SJCRH30 (cell line): ENCODE data around the gene CLEC2B. TPM values are rescaled to one million over a fixed set of nuclear protein-coding genes. Genes with fewer than 3 reads are reported as not detected.

Experiments
- DNase-seq, 2 experiments: peaks; one replicate each; pipeline ENCODE4 v3.0.0-alpha.2; 2015 to 2020
- H3K27ac ChIP-seq: fragments of 250-450 bp; sonication (Bioruptor Pico); 2 replicates; pipeline ENCODE4 v1.5.1; 2020; ENCODE audit warnings: mild to moderate bottlenecking, moderate library complexity
- H3K27me3 ChIP-seq: fragments of 250-450 bp; sonication (Bioruptor Pico); 2 replicates; pipeline ENCODE4 v1.5.1; 2020; ENCODE audit warnings: mild to moderate bottlenecking, moderate library complexity
- H3K36me3 ChIP-seq: fragments of 250-450 bp; sonication (Bioruptor Pico); 2 replicates; pipeline ENCODE4 v1.5.1; 2020; ENCODE audit warnings: mild to moderate bottlenecking, moderate library complexity
- H3K4me1 ChIP-seq: fragments of 250-450 bp; sonication (Bioruptor Pico); 2 replicates; pipeline ENCODE4 v1.5.1; 2020; ENCODE audit warnings: mild to moderate bottlenecking, moderate library complexity
- H3K4me3 ChIP-seq: fragments of 250-450 bp; sonication (Bioruptor Pico); 2 replicates; pipeline ENCODE4 v1.5.1; 2020; ENCODE audit warnings: mild to moderate bottlenecking, moderate library complexity
- H3K9me3 ChIP-seq: fragments of 250-450 bp; sonication (Bioruptor Pico); replicated peaks from 2 replicates; pipeline ENCODE4 v1.5.1; 2020; ENCODE audit warnings: mild to moderate bottlenecking, moderate library complexity
- total RNA-seq: library from RNA; depleted of rRNA; stranded (reverse); fragments of >200 nt; shearing (Covaris generic); gene quantifications from 2 replicates; pipeline ENCODE4 v1.2.3, GENCODE V29; 2014; rRNA removed

CLEC2B gene
- total RNA-seq, 1 experiment from 2014 or later = not detected

DNA sequence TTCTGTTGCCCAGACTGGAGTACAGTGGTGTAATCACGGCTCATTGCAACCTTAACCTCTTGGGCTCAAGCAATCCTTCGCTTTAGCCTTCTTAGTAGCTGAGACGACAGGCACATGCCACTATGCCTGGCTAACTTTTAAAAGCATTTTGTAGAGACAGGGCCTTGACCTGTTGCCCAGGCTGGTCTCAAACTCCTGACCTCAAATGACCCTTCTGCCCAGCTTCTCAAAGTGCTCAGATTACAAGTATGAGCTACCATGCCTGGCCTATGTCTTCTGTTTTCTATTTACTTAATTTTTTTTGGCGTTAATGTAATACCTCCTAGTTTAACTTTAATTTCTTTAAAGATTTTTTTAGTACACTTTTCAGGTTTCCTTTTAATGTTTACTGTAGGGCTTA lies 62.4 kb downstream of the CLEC2B start:
- DNase-seq = no peak
- Histone ChIP-seq H3K4me1 (no peaks in the 10 kb centered on the region), H3K27ac (no peak overlapping the region), H3K4me3 (no peak overlapping the region), H3K36me3 (no peaks in the 10 kb centered on the region), H3K27me3 (peaks cover 14% of the 10 kb centered on the region; the same call in 1 of the 2 replicates), H3K9me3 (no peaks in the 10 kb centered on the region)

DNA sequence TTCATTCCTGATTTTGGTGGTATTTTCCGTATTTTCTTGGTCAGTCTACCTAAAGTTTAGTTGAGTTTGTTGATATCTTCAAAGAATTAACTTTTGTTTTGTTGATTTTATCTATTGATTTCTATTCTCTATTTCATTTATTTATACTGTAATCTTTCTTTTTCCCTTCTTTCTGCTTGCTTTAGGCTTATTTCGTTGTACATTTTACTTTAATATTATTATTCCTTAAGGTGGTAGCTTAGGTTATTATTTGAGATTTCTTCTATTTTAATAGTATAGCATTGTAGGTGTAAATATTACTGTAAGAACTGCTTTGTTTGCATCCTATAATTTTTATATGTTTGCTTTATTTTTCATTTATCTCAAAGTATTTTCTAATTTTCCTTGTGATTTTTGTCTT lies 63.3 kb downstream of the CLEC2B start:
- Histone ChIP-seq H3K27ac (no peak overlapping the region), H3K27me3 (peaks cover 14% of the 10 kb centered on the region; the same call in 1 of the 2 replicates), H3K4me1 (no peaks in the 10 kb centered on the region), H3K9me3 (no peaks in the 10 kb centered on the region), H3K4me3 (no peak overlapping the region), H3K36me3 (no peaks in the 10 kb centered on the region)
- DNase-seq = no peak

Other genes starting within 250 kb of the CLEC2B start
- gene CLEC2D, start 199.6 kb downstream of the CLEC2B start, total RNA-seq = 1.7 and 2.1 TPM in 2 replicates
- not detected in 2 replicates for gene CLECL1, start 136.3 kb downstream of the CLEC2B start, total RNA-seq
- gene CD69, start 108.5 kb downstream of the CLEC2B start, total RNA-seq = not detected in 2 replicates
- not detected in 2 replicates for gene KLRF1, start 41.9 kb downstream of the CLEC2B start, total RNA-seq
- not detected in 2 replicates for gene KLRF2, start 12.1 kb upstream of the CLEC2B start, total RNA-seq
- gene CLEC2A, start 63.0 kb upstream of the CLEC2B start, total RNA-seq = not detected in 2 replicates
- gene CLEC12A, start 102.1 kb upstream of the CLEC2B start, total RNA-seq = not detected in 2 replicates
- gene CLEC1B, start 129.8 kb upstream of the CLEC2B start, total RNA-seq = not detected in 2 replicates
- not detected in 2 replicates for gene CLEC12B, start 141.3 kb upstream of the CLEC2B start, total RNA-seq
- not detected in 2 replicates for gene CLEC9A, start 161.3 kb upstream of the CLEC2B start, total RNA-seq
- gene CLEC1A, start 229.6 kb upstream of the CLEC2B start, total RNA-seq = not detected in 2 replicates